Hepatocyte (in vitro differentiated cells): Measurements from ENCODE around the gene EDEM1.

Source experiments
- EZH2phosphoT487 ChIP-seq: fragments of 200-600 bp; sonication (generic); IDR thresholded peaks from one replicate; pipeline ENCODE4 v1.6.1; 2018; ENCODE audit warnings: antibody characterized with exemption, mild to moderate bottlenecking, low read depth, moderate library complexity; ENCODE audit not compliant: unreplicated experiment, severe bottlenecking
- TF ChIP-seq, protein P1 (sequence below): fragments of 200-600 bp; sonication (generic); IDR thresholded peaks from 2 replicates; pipeline ENCODE4 v1.5.1; 2016; ENCODE audit warnings: antibody characterized with exemption, mild to moderate bottlenecking; ENCODE audit not compliant: poor library complexity

DNA sequence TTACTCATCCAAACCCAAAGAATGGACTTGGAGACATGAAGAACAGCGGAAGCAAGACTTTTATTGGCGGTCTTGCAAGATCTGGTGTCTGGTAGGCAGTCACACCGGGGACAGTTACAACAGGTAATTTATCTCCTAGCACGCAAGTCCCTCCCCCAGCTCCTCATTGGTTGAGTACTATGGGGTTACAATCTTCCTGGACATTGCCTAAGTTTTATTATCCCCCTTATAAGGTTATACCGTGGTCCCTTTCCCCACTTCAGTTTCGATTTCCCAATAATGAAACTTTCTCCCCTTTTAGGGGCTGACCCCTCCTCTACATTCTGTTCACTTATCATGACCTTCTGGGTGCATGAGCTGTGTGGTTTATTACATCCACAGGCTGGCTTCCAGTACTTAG, 46.7 kb upstream of the EDEM1 start:
- TF ChIP-seq, protein P1, sequence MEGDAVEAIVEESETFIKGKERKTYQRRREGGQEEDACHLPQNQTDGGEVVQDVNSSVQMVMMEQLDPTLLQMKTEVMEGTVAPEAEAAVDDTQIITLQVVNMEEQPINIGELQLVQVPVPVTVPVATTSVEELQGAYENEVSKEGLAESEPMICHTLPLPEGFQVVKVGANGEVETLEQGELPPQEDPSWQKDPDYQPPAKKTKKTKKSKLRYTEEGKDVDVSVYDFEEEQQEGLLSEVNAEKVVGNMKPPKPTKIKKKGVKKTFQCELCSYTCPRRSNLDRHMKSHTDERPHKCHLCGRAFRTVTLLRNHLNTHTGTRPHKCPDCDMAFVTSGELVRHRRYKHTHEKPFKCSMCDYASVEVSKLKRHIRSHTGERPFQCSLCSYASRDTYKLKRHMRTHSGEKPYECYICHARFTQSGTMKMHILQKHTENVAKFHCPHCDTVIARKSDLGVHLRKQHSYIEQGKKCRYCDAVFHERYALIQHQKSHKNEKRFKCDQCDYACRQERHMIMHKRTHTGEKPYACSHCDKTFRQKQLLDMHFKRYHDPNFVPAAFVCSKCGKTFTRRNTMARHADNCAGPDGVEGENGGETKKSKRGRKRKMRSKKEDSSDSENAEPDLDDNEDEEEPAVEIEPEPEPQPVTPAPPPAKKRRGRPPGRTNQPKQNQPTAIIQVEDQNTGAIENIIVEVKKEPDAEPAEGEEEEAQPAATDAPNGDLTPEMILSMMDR: no peak
- TF ChIP-seq EZH2phosphoT487: no peak
